GM21360 (cell line): Measurements from ENCODE around the gene TICRR.
"Not testable (repeated sequence)": the region's sequence is repeated elsewhere in the genome, so short reads cannot be mapped to it uniquely, and the experiment has no call there.

Experiments
- ATAC-seq: cut with Tn5 transposase; IDR thresholded peaks from one replicate; pipeline ENCODE4 v1.9.1; 2021; ENCODE audit warnings: mild to moderate bottlenecking, moderate library complexity; ENCODE audit not compliant: unreplicated experiment

TICRR gene

GRCh38 chr15:89566621-89567294, 8.5 kb upstream of the TICRR start:
- ATAC-seq: no peak

GRCh38 chr15:89569090-89569745, 6.1 kb upstream of the TICRR start:
- ATAC-seq: no peak

- peak; percentile 21 for ATAC-seq
These were observed 567 bp downstream of the TICRR start for GRCh38 chr15:89575656-89576416.

GRCh38 chr15:89576417-89576773, 1.1 kb downstream of the TICRR start:
- no peak for ATAC-seq

- no peak for ATAC-seq
These were observed 2.5 kb downstream of the TICRR start for GRCh38 chr15:89577776-89578115.

- no peak for ATAC-seq
These were observed 2.9 kb downstream of the TICRR start for GRCh38 chr15:89578146-89578545.

- not testable (repeated sequence) for ATAC-seq
These were observed 5.5 kb downstream of the TICRR start for GRCh38 chr15:89580747-89581146.

- no peak for ATAC-seq
These were observed 11.4 kb downstream of the TICRR start for GRCh38 chr15:89586651-89587050.

GRCh38 chr15:89587955-89588354, 12.7 kb downstream of the TICRR start:
- ATAC-seq: no peak

GRCh38 chr15:89591834-89592233, 16.6 kb downstream of the TICRR start:
- ATAC-seq: no peak

GRCh38 chr15:89593018-89593417, 17.7 kb downstream of the TICRR start:
- no peak for ATAC-seq

GRCh38 chr15:89599021-89599420, 23.8 kb downstream of the TICRR start:
- ATAC-seq: no peak

- no peak for ATAC-seq
These were observed 36.0 kb downstream of the TICRR start for GRCh38 chr15:89611317-89611716.

- ATAC-seq: no peak
These were observed 37.8 kb downstream of the TICRR start for GRCh38 chr15:89613031-89613430.

GRCh38 chr15:89614164-89614563, 38.9 kb downstream of the TICRR start:
- ATAC-seq: no peak

GRCh38 chr15:89615135-89615534, 39.9 kb downstream of the TICRR start:
- ATAC-seq: no peak

- ATAC-seq: no peak
These were observed 41.0 kb downstream of the TICRR start for GRCh38 chr15:89616228-89616627.

GRCh38 chr15:89621547-89621946, 46.3 kb downstream of the TICRR start:
- no peak for ATAC-seq

- no peak for ATAC-seq
These were observed 47.9 kb downstream of the TICRR start for GRCh38 chr15:89623165-89623564.

GRCh38 chr15:89625716-89626115, 50.4 kb downstream of the TICRR start:
- no peak for ATAC-seq

GRCh38 chr15:89627256-89627970, 52.1 kb downstream of the TICRR start:
- no peak for ATAC-seq

GRCh38 chr15:89628301-89628700, 53.0 kb downstream of the TICRR start:
- ATAC-seq: no peak
